Adrenal gland (tissue), 12 donors: Measurements from ENCODE around the gene TCEAL4. TPM values are rescaled to one million over a fixed set of nuclear protein-coding genes. Genes with fewer than 3 reads are reported as not detected.

Source experiments
- DNase-seq, 7 donors: peaks; one replicate each; pipeline ENCODE4 v3.0.0-alpha.2; 2019 to 2020
- H3K27ac ChIP-seq, 5 donors: fragments of 200-600 bp; sonication (generic) in 4 of 5; 1 replicate in 3 of 5; 2 replicates in 2 of 5; pipeline versions ENCODE4 v1.5.1 to v1.8.0; 2016 to 2020; ENCODE audit warnings: mild to moderate bottlenecking in 1 of 5
- H3K27me3 ChIP-seq: fragments of 200-600 bp; 2 replicates; pipeline ENCODE4 v1.8.0; 2021
- H3K36me3 ChIP-seq, 2 donors: fragments of 200-600 bp; replicated peaks in 1 of 2; 1 replicate in 1 of 2; 2 replicates in 1 of 2; pipeline versions ENCODE4 v1.5.1 to v1.8.0; 2018 to 2022
- H3K4me1 ChIP-seq, 2 donors: fragments of 200-600 bp; replicated peaks in 1 of 2; 1 replicate in 1 of 2; 2 replicates in 1 of 2; pipeline versions ENCODE4 v1.5.1 to v1.8.0; 2018 to 2021
- H3K4me3 ChIP-seq, 4 donors: fragments of 200-600 bp; sonication (generic) in 3 of 4; one replicate each; pipeline ENCODE4 v1.5.1; 2016 to 2018
- H3K9me3 ChIP-seq, 3 donors: fragments of 200-600 bp; sonication (generic) in 1 of 3; replicated peaks in 1 of 3; 1 replicate in 2 of 3; 2 replicates in 1 of 3; pipeline versions ENCODE4 v1.5.1 to v1.8.0; 2016 to 2021
- POLR2A ChIP-seq, 2 donors: fragments of 450-650 bp; IDR thresholded peaks; one replicate each; pipeline ENCODE4 v1.6.1; 2017; ENCODE audit warnings: antibody characterized with exemption in 2 of 2, mild to moderate bottlenecking in 2 of 2, moderate library complexity in 1 of 2
- WGBS, 4 donors: extraction: QIAGEN DNeasy Blood & Tissue Kit in 2 of 4; methylation state at CpG; one replicate each; pipeline versions ENCODE4 v1.1.5 to v1.1.7; 2013 to 2017; 5-methylcytosine and 5-hydroxymethylcytosine counted together
- intact Hi-C, 2 donors: fragments of 100-400 bp; cut with DNase I; formaldehyde crosslinking; loops; one replicate each; pipeline versions ENCODE4 v1.14.1 to v1.15.0; 2022 to 2023
- polyA plus RNA-seq, 3 donors: library from polyadenylated mRNA; stranded (reverse); fragments of 200-250 nt in 2 of 3; fragments of 350-450 nt in 1 of 3; fragmentation: Illumina TruSeq in 1 of 3; extraction: RNeasy Lipid Tissue Mini Kit (QIAGEN cat#74804) in 1 of 3; gene quantifications; one replicate each; pipeline ENCODE4 v1.2.3, GENCODE V29; 2013 to 2014
- total RNA-seq, 9 donors: library from RNA; depleted of rRNA in 4 of 9; stranded (reverse); fragments of >200 nt in 4 of 9; fragments of 120-200 nt in 1 of 9; fragmentation: NEBNext Ultra II Directional in 1 of 9; extraction: Animal tissue kit (Norgen Biotek cat#: 25700) in 1 of 9; gene quantifications; one replicate each; pipeline versions ENCODE4 v1.1.0 to v1.2.4, GENCODE V29; 2013 to 2023
- TF ChIP-seq, protein P1 (sequence below), 6 experiments: fragments of 450-650 bp in 4 of 6; fragments of 200-600 bp in 2 of 6; sonication (generic) in 1 of 6; IDR thresholded peaks; 1 replicate in 5 of 6; 2 replicates in 1 of 6; pipeline versions ENCODE4 v1.5.1 to v1.8.0; 2016 to 2021; ENCODE audit warnings: antibody characterized with exemption in 6 of 6, mild to moderate bottlenecking in 2 of 6, moderate library complexity in 1 of 6
- donor health status: healthy with polysubstance abuse.
- donor health status: Bipolar disorder and iron deficiency.
- donor health status: DM: yes; HTN: yes; CAD: no.
- donor health status: DM: no; HTN: no; CAD: no.
- donor health status: DM: no; HTN: no; CAD: no.
- donor health status: DM: yes; HTN: yes; CAD: no.

TCEAL4 gene
- total and polyA plus RNA-seq, 12 donors, result 64.9 to 620 (median 137) TPM

DNA sequence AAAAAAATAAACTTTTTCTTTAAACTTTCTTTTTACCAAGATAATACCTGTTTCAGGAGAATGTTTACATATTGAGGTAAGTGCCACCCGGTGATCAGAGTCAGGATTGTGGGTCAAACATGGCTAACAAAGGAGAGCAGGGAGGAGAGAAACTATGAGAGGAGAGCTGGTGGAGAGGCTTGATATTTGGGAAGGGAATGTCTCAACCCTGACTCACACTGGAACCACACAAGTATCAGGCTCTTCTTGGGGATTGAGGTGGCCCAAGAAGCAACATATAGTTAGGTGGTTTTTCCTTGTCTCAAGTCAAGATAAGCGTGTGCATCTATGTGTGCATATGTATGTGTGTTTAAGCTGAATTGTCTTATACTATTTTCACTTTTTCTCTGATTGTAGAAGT, 50.1 kb downstream of the TCEAL4 start:
- WGBS, 4 donors, result 55 to 96% (median 77%) methylated on average over 2 of the region's 2 CpGs
- H3K4me3 ChIP-seq, result no peak overlapping the region
- peaks cover 0 to 4% of the 10 kb centered on the region in 2 donors for H3K4me1 ChIP-seq
- no peaks in the 10 kb centered on the region for H3K36me3 ChIP-seq
- intact Hi-C loops, result no loop called here
- no peak overlapping the region for H3K27ac ChIP-seq
- peaks cover 2% of the 10 kb centered on the region for H3K27me3 ChIP-seq
- H3K9me3 ChIP-seq, result no peaks in the 10 kb centered on the region
- DNase-seq, result no peak
- TF ChIP-seq, protein P1, sequence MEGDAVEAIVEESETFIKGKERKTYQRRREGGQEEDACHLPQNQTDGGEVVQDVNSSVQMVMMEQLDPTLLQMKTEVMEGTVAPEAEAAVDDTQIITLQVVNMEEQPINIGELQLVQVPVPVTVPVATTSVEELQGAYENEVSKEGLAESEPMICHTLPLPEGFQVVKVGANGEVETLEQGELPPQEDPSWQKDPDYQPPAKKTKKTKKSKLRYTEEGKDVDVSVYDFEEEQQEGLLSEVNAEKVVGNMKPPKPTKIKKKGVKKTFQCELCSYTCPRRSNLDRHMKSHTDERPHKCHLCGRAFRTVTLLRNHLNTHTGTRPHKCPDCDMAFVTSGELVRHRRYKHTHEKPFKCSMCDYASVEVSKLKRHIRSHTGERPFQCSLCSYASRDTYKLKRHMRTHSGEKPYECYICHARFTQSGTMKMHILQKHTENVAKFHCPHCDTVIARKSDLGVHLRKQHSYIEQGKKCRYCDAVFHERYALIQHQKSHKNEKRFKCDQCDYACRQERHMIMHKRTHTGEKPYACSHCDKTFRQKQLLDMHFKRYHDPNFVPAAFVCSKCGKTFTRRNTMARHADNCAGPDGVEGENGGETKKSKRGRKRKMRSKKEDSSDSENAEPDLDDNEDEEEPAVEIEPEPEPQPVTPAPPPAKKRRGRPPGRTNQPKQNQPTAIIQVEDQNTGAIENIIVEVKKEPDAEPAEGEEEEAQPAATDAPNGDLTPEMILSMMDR (IDR thresholded peaks at IDR 0.05), result no peak
- TF ChIP-seq POLR2A (IDR thresholded peaks at IDR 0.05), result no peak

Other genes starting within 250 kb of the TCEAL4 start
- 100 to 1,000 TPM in 5 of 9 donors, 10 to 100 TPM in 4; 91.8 to 256 (median 148) TPM for gene TCEAL9, start 229.0 kb upstream of the TCEAL4 start, total RNA-seq
- gene TCEAL9, start 229.0 kb upstream of the TCEAL4 start, polyA plus RNA-seq, result 100 to 1,000 TPM; 143 to 388 (median 235) TPM
- gene BEX3, start 209.0 kb upstream of the TCEAL4 start, total RNA-seq, result 1,000 to 10,000 TPM in 1 of 9 donors, 100 to 1,000 TPM in 8; 259 to 1,002 (median 370) TPM
- gene BEX3, start 209.0 kb upstream of the TCEAL4 start, polyA plus RNA-seq, result 100 to 1,000 TPM; 171 to 431 (median 188) TPM
- gene RAB40A, start 66.0 kb upstream of the TCEAL4 start, total RNA-seq, result 1 to 10 TPM in 6 of 9 donors, under 1 TPM in 3; 0.65 to 3.4 (median 1.3) TPM
- gene RAB40A, start 66.0 kb upstream of the TCEAL4 start, polyA plus RNA-seq, result 1 to 10 TPM; 1.1 to 1.5 (median 1.1) TPM
- gene TCEAL3, start 22.4 kb downstream of the TCEAL4 start, total RNA-seq, result 10 to 100 TPM; 14.5 to 66.7 (median 41.0) TPM
- 100 to 1,000 TPM in 1 of 3 donors, 10 to 100 TPM in 2; 56.1 to 118 (median 87.1) TPM for gene TCEAL3, start 22.4 kb downstream of the TCEAL4 start, polyA plus RNA-seq
- 100 to 1,000 TPM in 2 of 9 donors, 10 to 100 TPM in 7; 45.5 to 240 (median 74.6) TPM for gene TCEAL1, start 43.5 kb downstream of the TCEAL4 start, total RNA-seq
- gene TCEAL1, start 43.5 kb downstream of the TCEAL4 start, polyA plus RNA-seq, result 10 to 100 TPM; 40.2 to 81.4 (median 64.6) TPM
- 100 to 1,000 TPM; 225 to 625 (median 375) TPM for gene MORF4L2, start 101.2 kb downstream of the TCEAL4 start, total RNA-seq
- gene MORF4L2, start 101.2 kb downstream of the TCEAL4 start, polyA plus RNA-seq, result 100 to 1,000 TPM; 235 to 767 (median 243) TPM
- under 1 TPM in 3 of 9 donors, not detected in 6; 0.34 to 0.67 (median 0.55) TPM for gene TMEM31, start 125.4 kb downstream of the TCEAL4 start, total RNA-seq
- gene TMEM31, start 125.4 kb downstream of the TCEAL4 start, polyA plus RNA-seq, result under 1 TPM; 0.34 to 0.48 (median 0.46) TPM
- gene PLP1, start 191.3 kb downstream of the TCEAL4 start, total RNA-seq, result 10 to 100 TPM in 1 of 9 donors, 1 to 10 TPM in 7, under 1 TPM in 1; 0.17 to 10.6 (median 5.8) TPM
- 1 to 10 TPM; 4.4 to 8.6 (median 6.3) TPM for gene PLP1, start 191.3 kb downstream of the TCEAL4 start, polyA plus RNA-seq
- gene RAB9B, start 246.7 kb downstream of the TCEAL4 start, total RNA-seq, result 1 to 10 TPM in 8 of 9 donors, under 1 TPM in 1; 0.09 to 6.3 (median 2.1) TPM
- gene RAB9B, start 246.7 kb downstream of the TCEAL4 start, polyA plus RNA-seq, result 1 to 10 TPM in 2 of 3 donors, under 1 TPM in 1; 0.64 to 4.4 (median 1.1) TPM